Globus pallidus (tissue), 1 donor: ENCODE measurements around the gene NOS1AP.
"Not testable (repeated sequence)": the region's sequence is repeated elsewhere in the genome, so short reads cannot be mapped to it uniquely, and the experiment has no call there.

Experiments used
- DNase-seq: peaks from one replicate; pipeline ENCODE4 v3.0.0-alpha.2; 2015; ENCODE audit warnings: low spot score

NOS1AP gene

DNA sequence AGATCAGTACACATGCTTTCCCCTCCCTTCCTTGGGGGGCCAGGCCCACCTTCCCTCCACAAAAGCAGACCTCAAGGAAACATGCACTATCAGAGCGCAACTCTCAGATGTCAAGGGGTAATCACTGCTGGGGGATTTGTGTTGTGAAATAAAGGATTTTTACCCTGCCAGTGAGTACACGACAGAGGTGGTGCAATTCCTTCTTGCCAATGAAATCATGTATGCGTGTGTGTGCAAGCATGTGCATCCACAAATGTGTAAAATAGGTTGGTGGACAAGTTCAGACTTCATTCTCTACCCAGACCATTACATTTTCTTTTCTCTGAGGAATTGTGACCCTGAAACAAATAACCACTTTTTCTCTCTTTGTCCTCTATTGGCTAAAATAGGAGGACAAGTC is 9.8 kb upstream of the NOS1AP start:
- DNase-seq: no peak

GRCh38 chr1:162060314-162060713 is 9.2 kb upstream of the NOS1AP start:
- DNase-seq: no peak

DNA sequence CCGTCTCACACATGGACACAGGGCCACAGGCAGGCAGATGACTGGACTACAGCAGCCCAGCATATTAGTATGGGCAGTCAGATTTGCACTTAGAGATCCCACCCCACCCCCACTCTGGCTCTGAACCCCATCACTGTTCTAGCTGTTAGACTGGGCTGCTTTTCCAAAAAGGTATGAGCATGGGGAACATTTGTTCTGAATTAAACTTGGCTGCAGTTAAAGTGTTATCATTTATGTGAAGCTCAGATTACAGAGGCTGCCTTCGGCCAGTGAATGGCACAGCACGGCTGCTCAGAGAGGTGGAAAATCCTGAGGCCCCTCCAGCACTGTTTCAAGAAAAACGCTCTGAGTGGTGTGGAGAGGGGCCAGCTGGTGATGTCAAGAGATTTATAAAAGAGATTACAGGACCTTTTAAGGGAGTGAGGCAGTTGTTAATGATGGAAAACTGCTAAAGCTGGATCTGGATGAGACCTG is 6.9 kb upstream of the NOS1AP start:
- DNase-seq: no peak

DNA sequence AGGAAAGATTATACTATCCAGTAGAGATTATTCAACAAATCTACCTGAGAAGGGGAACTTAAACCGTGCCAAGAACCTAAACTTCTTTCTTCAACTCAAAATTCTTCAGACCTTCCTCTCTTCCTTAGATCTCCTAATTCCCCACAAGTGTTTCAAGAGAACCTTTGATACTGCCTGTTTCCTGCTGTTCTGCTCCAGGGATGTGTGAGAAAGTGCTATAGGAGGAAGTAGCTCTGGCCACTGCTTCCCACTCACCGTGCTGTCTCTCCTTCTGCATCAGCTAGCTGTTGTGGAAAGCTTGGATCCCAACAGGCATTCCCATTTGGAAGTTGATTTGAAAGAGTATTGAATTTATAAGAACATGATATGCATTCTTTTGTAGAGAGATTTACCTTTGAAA is 4.5 kb upstream of the NOS1AP start:
- no peak for DNase-seq

GRCh38 chr1:162066836-162067235 is 2.7 kb upstream of the NOS1AP start:
- not testable (repeated sequence) for DNase-seq

- no peak for DNase-seq
Observed at GRCh38 chr1:162067466-162067865, 2.0 kb upstream of the NOS1AP start.

DNA sequence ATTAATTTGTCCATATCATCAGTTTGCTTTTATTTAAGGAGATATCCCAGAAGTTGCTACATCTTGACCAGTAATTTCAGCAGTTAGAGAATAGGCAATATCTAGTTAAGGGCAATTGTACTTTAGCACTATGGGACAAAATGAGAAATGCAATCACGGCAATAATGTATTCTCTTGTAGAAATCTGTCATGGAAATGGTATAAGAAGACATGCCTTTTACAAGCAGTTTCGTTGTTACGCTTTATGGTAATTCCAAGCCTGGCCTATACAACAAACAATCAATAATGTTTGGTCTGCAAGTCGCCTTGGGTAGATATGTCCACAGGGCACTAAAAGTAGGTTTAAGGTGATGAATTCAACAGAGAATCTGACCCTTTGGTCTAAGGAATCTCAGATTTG is 1.2 kb upstream of the NOS1AP start:
- DNase-seq: no peak

DNA sequence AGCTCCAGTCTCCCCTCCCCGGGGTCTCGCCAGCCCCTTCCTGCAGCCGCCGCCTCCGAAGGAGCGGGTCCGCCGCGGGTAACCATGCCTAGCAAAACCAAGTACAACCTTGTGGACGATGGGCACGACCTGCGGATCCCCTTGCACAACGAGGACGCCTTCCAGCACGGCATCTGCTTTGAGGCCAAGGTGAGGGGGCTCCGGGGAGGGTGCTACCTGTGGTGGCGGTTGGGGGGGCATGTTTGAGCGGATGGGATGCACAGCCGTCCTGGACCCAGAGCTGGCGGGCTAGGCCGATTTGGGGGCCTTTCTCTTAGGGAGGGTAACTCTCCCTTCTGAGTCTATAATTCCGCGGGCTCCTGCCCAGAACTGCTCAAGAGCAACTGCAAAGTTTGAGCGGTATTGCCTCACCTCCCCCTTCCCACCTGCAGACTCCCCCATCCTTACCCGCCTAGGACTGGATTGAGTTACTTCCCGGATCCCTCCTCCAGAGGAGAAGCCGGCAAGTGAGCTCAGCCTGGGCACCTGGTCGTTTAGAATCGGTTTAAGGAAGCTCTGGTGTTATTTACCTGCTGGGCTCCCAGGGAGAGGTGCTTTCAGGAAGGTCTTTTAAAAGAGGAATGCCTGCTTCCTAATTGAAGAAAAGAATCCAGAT is 730 bp downstream of the NOS1AP start:
- DNase-seq: no peak

GRCh38 chr1:162070825-162071224 is 1.3 kb downstream of the NOS1AP start:
- DNase-seq: peak; percentile 9

- DNase-seq: no peak
Observed at GRCh38 chr1:162072740-162073139, 3.2 kb downstream of the NOS1AP start.

GRCh38 chr1:162074276-162075005 is 5.0 kb downstream of the NOS1AP start:
- DNase-seq: no peak

DNA sequence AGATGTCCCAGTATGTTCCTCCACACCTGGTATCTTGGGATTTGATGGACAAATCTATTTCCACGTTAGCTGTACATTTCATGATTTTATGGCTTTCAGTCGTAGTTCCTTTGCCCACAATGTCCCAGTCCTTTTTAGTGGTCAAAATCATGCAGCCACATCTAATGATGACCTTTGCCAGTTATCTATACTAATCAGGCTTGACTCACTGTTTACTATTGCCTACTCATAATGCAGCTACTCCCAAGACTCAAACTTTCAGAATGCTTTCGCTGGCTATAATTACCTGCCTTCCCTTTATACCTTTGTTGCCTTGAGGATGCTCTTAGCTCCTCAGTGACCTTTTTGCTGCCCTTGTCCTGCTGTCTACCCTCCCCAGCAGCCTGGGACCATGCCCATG is 6.4 kb downstream of the NOS1AP start:
- DNase-seq: no peak

- no peak for DNase-seq
Observed at GRCh38 chr1:162077648-162078299, 8.3 kb downstream of the NOS1AP start.

GRCh38 chr1:162079030-162079429 is 9.5 kb downstream of the NOS1AP start:
- DNase-seq: no peak

DNA sequence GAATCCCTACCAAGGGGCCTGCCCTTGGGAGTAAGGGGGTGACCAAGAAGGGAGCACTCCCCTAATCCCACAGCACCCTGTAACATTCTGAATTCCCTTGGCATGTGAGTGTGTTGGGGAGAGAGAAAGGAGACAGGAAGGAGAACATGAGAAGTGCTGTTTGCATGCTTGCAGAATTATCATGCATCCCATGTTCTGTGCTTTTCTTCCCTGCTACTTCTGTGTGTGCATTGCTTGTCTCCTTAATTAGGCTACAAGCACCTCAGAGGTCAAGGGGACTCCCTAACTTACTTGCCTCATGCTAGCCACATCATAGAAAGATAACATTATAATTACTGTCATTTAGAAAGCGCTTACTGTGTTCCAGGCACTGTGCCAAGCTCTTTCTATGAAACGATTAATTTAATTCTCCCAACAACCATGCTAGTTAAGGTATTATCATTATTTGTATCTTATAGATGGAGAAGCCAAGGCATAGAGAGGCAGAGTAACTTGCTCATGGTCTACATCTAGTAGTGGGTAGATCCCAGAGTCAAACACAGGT is 11.1 kb downstream of the NOS1AP start:
- no peak for DNase-seq

DNA sequence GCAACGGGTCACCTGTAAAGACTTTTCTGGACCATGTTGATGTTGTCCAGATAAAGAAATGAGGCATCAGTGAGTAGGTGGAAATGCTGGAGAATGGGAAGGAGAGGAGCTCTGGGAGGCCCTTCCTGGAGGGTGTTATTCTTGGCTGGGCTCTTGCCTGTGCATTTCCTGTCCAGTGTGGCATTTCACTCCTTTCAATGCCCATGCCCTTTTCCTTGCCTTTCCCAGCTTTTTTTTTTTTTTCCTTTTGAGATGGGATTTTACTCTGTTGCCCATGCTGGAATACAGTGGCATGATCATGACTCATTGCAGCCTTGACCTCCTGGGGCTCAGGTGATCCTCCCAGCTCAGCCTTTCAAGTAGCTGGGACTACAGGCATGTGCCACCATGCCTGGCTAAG is 11.8 kb downstream of the NOS1AP start:
- DNase-seq: no peak

GRCh38 chr1:162082080-162082479 is 12.6 kb downstream of the NOS1AP start:
- DNase-seq: not testable (repeated sequence)

DNA sequence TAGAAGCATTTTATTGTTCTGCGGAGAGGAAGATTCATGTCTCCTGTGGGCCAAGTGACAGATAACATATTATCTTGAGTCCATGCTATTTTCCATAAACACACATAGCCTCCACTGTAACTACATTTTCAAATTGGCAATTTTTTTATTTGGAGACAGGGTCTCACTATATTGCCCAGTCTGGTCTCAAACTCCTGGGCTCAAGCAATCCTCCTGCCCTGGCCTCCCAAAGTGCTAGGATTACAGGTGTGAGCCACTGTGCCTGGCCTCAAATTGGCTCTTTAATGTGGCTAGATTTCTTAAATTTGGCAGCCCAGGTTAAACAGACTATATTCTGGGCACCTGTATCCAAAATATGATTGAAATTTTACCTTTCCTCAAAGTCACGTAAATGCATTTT is 13.8 kb downstream of the NOS1AP start:
- DNase-seq: no peak

DNA sequence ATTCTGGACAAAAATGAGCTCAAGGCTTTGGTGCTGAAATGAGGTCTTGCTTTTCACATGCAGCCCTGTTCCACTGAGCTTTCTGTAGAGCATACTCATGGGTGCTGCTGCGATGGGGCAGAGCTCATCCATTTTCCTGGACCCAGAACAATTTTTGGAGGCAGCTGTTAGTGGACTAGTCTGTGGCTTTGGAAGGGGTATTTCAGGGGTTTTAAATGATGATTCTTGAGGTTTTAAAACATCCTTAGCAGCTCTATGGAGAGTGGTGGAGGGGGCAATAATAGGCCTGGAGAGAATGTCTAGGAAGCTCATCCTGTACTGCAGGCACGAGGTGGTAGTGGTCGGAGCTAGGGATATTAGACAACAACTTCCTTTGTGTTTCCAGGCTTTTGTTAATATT is 16.5 kb downstream of the NOS1AP start:
- DNase-seq: no peak

DNA sequence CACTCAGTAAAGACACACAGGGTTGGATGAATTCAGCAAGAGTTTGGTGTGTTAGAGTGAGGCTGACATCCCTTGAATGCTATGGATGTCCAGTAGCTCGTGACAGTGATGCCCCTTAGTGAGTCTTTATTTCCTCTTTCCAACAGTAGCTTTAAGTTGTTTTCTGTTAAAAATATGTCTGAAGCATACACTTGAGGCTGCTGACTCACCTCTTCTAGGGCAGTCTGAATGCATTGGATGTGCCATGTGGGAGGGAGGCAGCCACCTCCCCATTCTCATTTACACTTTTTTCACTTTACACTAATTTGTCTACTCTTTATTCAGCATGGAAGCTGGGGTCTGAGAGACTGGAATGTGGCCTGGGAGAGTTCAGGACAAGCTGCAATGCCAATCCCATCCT is 17.6 kb downstream of the NOS1AP start:
- no peak for DNase-seq

DNA sequence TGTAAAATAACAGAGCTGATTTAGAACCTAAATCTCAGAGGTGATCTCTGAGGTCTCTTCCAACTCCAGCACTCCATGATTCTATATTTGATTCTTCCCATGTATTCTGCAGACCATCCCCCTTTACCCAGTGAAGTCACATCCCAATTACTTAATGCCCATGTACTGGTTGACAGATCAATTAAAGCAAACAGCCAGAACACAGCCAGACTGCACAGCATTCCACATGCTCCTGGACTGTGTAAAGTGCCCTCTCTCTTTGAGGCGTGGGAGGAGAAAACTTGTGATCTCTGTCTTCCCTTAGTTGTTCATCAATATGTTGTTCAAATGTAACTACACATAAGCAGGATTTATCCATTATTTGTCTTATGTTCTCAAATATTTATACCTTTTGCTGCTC is 18.1 kb downstream of the NOS1AP start:
- no peak for DNase-seq

DNA sequence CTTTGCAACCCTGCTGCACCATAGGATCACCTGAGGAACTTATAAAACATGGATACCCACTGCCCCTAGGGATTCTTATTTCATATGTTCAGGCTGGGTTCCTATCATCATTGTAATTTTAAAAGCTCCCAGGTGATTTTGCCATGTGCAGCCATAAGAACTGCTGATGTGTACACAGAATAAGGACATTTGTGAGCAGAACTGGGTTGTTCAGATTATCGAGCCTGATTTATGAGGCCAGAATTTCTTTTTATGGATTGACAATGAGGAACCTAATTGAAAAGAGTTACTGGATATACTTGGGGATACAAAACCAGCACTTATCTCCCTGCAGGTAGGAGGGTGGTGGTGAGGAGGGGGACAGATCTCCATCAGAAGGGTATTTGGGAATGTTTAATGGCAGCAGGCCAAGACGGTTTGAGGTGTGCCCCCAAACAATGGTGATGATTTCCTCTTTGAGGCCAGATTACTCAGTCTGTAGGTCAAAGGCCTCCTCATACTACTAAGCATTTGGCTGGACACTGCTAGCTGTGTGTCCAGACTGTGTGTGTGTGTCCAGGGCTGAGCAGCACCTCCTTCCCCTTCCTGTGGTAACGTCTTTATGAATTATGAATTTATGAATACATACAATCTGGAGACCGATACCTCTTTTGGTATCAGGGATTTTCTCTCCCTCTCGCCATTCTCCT is 18.9 kb downstream of the NOS1AP start:
- no peak for DNase-seq
